GM21423 (cell line): ENCODE data around the gene PDCD6IP.

Experiments
- ATAC-seq: cut with Tn5 transposase; IDR thresholded peaks from one replicate; pipeline ENCODE4 v1.9.1; 2021; ENCODE audit warnings: mild to moderate bottlenecking, moderate library complexity; ENCODE audit not compliant: unreplicated experiment

Gene PDCD6IP

DNA sequence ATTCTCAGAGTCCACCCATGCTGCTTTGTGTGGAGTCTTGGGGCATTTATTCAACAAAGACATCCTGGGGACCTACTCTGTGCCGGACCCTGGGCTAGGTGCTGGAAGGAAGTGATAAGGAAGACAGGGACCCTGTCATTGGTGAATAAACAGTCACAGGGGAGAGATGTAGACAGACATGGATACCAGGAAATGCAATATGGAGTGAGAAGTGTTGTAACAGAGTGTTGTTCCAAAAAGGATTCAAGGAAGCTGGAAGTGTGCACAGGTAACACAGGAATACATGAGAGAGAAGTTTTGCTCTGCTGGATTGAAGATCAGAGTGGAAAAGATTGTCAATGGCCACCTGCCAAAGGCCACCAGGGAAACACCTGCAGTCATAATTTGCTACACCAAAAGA lies 89.0 kb downstream of the PDCD6IP start:
- no peak for ATAC-seq

GRCh38 chr3:33889394-33890039 lies 91.1 kb downstream of the PDCD6IP start:
- ATAC-seq = no peak

GRCh38 chr3:33892655-33893054 lies 94.2 kb downstream of the PDCD6IP start:
- ATAC-seq = no peak

DNA sequence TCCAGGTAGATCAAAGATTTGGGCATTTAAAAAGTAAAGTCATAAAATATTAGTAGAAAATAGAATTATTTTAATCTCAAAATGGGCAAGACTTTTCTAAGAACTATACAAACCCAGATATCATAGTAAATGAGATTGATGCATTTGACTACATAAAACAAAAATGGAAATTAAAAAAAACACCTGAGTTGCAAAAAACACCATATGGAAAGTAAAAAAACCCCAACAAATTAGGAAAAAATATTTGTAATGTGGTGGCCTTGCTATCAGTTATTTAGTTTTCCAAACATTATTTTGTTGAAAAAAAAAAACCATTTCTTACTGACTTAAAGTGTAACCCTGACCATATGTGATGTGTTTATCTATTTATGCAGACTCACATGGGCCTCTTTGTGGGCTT lies 97.2 kb downstream of the PDCD6IP start:
- no peak for ATAC-seq

- no peak for ATAC-seq
Observed at GRCh38 chr3:33897306-33897705, 98.9 kb downstream of the PDCD6IP start.

GRCh38 chr3:33898901-33899300 lies 100.5 kb downstream of the PDCD6IP start:
- ATAC-seq = no peak

GRCh38 chr3:33900440-33900808 lies 102.0 kb downstream of the PDCD6IP start:
- no peak for ATAC-seq

- ATAC-seq = no peak
Observed at GRCh38 chr3:33900809-33901505, 102.5 kb downstream of the PDCD6IP start.

- no peak for ATAC-seq
Observed at GRCh38 chr3:33901862-33902563, 103.6 kb downstream of the PDCD6IP start.

DNA sequence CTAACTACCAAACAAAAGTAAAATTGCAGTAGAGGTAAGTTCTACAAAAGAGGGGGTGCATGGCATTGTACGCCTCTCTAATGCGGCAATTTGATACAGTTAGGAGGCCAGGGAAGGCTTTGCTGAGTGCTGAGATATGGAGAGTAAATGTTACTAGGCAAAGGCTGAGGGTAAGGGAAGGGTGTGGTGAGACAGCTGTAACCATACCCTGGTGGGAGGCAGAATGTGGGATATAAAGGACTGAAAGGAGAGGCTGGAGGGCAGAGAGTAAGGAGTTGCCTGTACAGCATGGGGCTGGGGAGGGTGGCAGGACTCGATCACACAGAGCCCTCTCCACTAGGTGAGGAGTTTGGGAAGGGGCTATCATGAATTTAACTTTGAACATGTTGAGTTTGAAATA lies 106.3 kb downstream of the PDCD6IP start:
- ATAC-seq = no peak

- no peak for ATAC-seq
Observed at GRCh38 chr3:33908250-33908851, 109.9 kb downstream of the PDCD6IP start.

DNA sequence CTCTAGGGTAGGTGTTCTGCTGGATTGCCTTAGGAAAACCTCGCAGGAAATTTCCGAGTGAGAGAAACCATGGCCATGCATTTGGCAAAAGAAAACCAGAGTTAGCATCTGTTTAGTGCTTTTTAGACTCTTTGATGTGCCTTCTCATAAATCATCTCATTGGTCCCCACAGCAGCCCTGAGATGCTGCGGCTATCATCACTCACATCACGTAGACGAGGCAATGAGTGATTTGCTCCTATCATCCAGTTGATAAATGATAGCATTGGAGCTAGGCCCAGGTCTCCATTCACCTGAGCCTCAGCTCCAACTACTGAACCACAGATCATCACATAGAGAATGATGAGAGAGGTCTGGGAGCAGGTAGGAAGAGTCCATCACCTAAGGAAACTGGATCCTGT lies 111.1 kb downstream of the PDCD6IP start:
- no peak for ATAC-seq

DNA sequence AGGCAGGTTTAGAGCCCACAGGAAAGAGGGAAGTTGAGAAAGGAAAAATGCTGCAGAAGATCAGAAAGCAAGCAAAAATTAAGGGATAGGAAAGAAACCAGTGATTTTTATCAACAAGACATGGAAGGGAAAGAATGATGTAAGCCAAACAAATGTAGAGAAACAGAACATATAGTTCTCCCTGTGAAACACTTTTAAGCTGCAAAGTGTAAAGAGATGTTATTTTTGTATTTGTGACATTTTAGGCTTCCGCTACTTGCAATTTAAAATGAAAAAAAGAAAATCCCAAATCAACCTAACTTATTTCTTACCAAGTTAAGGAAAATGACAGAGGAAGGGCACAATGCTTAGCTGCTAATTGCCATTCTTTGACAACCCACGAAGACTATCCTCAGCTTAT lies 111.6 kb downstream of the PDCD6IP start:
- ATAC-seq = no peak

- no peak for ATAC-seq
Observed at GRCh38 chr3:33911525-33912322, 113.3 kb downstream of the PDCD6IP start.

DNA sequence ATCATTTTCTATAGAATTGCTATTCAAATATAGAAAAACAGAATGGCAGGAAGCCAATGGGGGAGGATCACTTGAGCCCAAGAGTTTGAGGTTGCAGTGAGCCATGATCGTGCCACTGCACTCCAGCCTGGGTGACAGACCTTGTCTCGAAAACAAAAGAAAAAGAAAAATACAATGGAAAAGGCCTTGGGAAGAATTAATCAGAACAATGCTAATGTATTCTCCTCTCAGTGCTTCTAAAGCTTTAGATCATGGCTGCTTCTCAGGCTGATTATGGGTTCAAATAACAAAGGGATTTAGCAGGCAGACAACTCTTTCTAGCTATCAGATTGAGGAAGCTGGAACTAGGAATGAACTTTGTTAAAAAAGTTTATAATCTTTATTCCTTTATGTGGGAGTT lies 115.8 kb downstream of the PDCD6IP start:
- ATAC-seq = no peak

DNA sequence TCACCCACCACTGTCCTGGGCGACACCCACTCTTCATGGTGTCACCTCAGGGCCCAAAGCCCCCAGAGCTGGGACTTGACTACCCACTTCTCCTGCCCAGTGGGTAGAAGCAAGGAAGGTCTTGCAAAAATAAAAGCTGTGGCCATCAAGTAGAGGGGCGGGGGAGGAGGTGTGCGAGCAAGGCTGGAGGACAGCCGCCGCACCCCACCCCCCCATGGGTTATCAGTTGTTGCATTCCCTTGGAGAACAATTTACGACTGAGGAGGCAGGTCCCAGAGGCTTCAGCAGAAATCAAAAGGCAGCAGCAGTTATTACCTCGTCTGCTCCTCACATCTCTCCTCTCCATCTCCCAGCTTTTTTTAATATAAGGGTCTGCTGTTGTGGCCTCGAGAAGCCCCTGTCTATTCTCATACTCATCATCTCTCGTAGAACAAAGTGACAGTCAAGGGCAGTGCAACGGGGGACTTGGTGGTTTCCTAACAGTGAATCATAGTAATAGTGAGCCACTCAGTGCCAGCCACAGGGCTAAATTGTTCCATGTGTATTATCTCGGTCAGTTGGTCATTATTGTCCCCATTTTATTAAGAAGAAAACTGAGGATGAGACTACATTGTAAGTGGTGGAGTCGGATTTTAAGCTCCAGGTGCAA lies 116.4 kb downstream of the PDCD6IP start:
- ATAC-seq = no peak

- ATAC-seq = peak; percentile 76
Observed at GRCh38 chr3:33915796-33916546, 117.5 kb downstream of the PDCD6IP start.

DNA sequence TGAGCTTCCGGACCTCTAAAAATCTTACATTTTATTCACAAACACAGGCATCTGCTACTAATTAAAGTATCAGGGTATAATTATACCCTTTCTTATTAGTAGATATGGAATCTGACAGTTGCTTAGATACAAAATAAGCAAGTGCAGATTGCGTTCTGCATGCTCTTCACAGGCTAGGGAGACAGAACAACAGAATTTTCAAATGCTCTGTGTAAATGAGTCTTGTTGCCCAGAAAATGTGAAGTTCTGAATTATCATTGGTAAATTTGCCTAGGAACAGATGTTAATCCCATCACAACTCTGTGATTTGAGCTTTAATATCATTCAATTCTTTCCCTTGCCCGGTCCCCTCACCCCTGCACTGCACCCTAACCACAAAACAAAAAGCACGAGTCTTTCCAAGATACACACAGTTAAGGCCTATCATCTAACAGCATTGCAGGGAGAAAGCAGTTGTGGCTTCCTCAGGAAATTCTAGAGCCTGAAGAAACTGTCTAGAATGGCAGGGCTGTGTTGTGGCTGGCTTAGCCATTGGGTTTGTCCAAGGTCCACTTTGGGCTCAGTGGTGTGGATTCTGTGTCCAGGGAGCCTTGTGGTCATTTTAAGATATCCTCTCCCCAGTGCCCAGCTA lies 119.8 kb downstream of the PDCD6IP start:
- no peak for ATAC-seq
